Body of pancreas (tissue), 4 donors: ENCODE results near the gene SAYSD1. TPM values are rescaled to one million over a fixed set of nuclear protein-coding genes. Genes with fewer than 3 reads are reported as not detected.

Source experiments
- ATAC-seq: fragments of 150-250 bp; one replicate; pipeline ENCODE4 v1.9.1; 2016
- DNase-seq, 4 donors: peaks; one replicate each; pipeline ENCODE4 v3.0.0-alpha.2; 2019
- H3K27ac ChIP-seq, 4 donors: fragments of 200-600 bp; sonication (generic); 1 replicate in 3 of 4; 2 replicates in 1 of 4; pipeline versions ENCODE4 v1.5.1 to v1.6.1; 2016 to 2019; ENCODE audit warnings: mild to moderate bottlenecking in 1 of 4, mixed read lengths in 1 of 4, moderate library complexity in 1 of 4
- H3K27me3 ChIP-seq, 2 donors: fragments of 200-600 bp; sonication (generic); one replicate each; pipeline ENCODE4 v1.6.0; 2016; ENCODE audit warnings: mild to moderate bottlenecking in 1 of 2
- H3K36me3 ChIP-seq, 2 donors: fragments of 200-600 bp; sonication (generic); replicated peaks in 1 of 2; 2 replicates each; pipeline ENCODE4 v1.5.1; 2016; ENCODE audit warnings: low read depth in 2 of 2; ENCODE audit not compliant: insufficient read depth in 1 of 2
- H3K4me1 ChIP-seq: fragments of 200-600 bp; sonication (generic); one replicate; pipeline ENCODE4 v1.6.0; 2016
- H3K4me3 ChIP-seq, 2 donors: fragments of 200-600 bp; sonication (generic); 1 replicate in 1 of 2; 2 replicates in 1 of 2; pipeline ENCODE4 v1.5.1; 2016 to 2019
- H3K9me3 ChIP-seq, 3 donors: fragments of 200-600 bp; sonication (generic); 1 replicate in 2 of 3; 2 replicates in 1 of 3; pipeline ENCODE4 v1.5.1; 2016
- POLR2A ChIP-seq, 3 donors: fragments of 450-650 bp; IDR thresholded peaks; one replicate each; pipeline ENCODE4 v1.6.1; 2016; ENCODE audit warnings: antibody characterized with exemption in 3 of 3, mild to moderate bottlenecking in 2 of 3
- WGBS, 2 donors: methylation state at CpG; one replicate each; pipeline ENCODE4 v1.1.5; 2017; 5-methylcytosine and 5-hydroxymethylcytosine counted together
- intact Hi-C: fragments of 100-400 bp; cut with DNase I; formaldehyde crosslinking; loops from one replicate; pipeline ENCODE4 v1.15.1; 2023
- total RNA-seq, 2 donors: library from RNA; depleted of rRNA; stranded (reverse); fragments of >200 nt; gene quantifications; one replicate each; pipeline ENCODE4 v1.1.0, GENCODE V29; 2016
- TF ChIP-seq, protein P1 (sequence below), 7 experiments: fragments of 450-650 bp in 4 of 7; fragments of 200-600 bp in 3 of 7; sonication (generic) in 3 of 7; IDR thresholded peaks; one replicate each; pipeline ENCODE4 v1.5.1; 2016 to 2019; ENCODE audit warnings: antibody characterized with exemption in 7 of 7

The SAYSD1 gene
- total RNA-seq, 2 donors from 2014 or later: 9.2 to 11.4 TPM

DNA sequence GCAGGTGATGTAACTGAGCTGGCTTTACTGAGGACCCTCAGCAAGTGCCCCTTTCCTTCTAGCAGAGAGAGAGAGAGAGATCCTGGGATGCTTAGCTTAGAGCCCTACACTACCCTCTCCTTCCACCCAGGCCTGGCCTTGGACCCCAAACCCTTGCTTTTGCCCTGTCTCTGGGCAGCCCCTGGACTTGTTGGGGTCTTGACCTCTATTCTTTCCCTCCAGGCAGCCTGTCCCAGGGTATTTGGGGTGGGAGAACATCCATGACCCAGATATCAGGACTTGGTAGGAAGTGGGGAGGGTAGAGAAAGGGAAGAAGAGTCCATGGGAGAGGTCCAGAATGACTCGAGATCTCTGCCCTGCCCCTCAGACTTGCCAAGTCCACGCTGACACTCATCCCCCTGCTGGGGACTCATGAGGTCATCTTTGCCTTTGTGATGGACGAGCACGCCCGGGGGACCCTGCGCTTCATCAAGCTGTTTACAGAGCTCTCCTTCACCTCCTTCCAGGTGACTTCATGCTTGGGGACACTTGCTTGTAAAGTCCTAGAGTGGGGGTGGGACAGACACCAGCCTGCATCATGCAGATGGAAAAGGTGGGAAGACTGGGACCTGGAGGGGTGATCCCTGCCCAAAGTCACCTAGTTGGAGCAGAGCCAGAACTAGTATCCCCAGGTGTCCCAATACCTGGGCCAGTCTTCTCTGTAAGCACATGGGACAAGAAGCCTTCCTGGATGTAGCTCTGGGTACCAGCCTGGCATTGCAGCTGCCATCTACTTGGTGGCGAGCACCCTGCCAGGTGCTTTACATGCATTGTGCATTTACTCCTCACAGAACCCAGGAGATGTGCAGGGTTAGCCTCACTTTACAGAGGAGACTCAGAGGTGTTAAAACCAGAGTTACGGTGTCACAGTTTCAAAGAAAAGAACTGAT is 35.5 kb downstream of the SAYSD1 start:
- no peak overlapping the region for H3K27ac ChIP-seq
- intact Hi-C loops: no loop called here
- TF ChIP-seq, protein P1, sequence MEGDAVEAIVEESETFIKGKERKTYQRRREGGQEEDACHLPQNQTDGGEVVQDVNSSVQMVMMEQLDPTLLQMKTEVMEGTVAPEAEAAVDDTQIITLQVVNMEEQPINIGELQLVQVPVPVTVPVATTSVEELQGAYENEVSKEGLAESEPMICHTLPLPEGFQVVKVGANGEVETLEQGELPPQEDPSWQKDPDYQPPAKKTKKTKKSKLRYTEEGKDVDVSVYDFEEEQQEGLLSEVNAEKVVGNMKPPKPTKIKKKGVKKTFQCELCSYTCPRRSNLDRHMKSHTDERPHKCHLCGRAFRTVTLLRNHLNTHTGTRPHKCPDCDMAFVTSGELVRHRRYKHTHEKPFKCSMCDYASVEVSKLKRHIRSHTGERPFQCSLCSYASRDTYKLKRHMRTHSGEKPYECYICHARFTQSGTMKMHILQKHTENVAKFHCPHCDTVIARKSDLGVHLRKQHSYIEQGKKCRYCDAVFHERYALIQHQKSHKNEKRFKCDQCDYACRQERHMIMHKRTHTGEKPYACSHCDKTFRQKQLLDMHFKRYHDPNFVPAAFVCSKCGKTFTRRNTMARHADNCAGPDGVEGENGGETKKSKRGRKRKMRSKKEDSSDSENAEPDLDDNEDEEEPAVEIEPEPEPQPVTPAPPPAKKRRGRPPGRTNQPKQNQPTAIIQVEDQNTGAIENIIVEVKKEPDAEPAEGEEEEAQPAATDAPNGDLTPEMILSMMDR (IDR thresholded peaks at IDR 0.05): no peak
- TF ChIP-seq POLR2A (IDR thresholded peaks at IDR 0.05): no peak
- H3K4me3 ChIP-seq: no peak overlapping the region
- no peaks in the 10 kb centered on the region for H3K4me1 ChIP-seq
- DNase-seq (no peak), ATAC-seq (no peak)
- no peaks in the 10 kb centered on the region for H3K36me3 ChIP-seq
- no peaks in the 10 kb centered on the region for H3K9me3 ChIP-seq
- H3K27me3 ChIP-seq: no peaks in the 10 kb centered on the region
- 90 to 96% methylated on average over 3 to 8 of the region's 8 CpGs for WGBS, 2 donors

DNA sequence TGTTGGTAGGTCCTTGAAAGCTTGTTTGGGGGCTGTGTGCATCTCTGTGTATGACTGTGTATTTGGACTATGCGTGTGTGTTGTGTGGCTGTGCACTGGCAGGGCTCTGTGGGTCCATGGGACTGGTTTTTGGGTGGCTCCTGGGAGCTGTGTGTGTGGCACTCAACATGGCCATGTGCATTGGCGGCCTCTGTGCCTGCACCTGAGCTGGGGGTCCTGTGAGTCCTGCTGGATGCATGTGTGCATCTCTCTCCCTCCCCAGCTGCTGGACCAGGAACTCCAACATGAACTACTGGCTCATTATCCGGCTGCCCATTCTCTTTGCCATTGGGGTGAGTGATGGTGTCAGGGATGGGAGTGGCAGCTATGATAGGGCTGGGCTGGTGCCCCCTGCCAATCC is 36.3 kb downstream of the SAYSD1 start:
- TF ChIP-seq, protein P1 (IDR thresholded peaks at IDR 0.05): no peak
- no peak for TF ChIP-seq POLR2A (IDR thresholded peaks at IDR 0.05)
- Histone ChIP-seq H3K27me3 (no peaks in the 10 kb centered on the region), H3K4me1 (no peaks in the 10 kb centered on the region), H3K27ac (no peak overlapping the region), H3K9me3 (no peaks in the 10 kb centered on the region), H3K4me3 (no peak overlapping the region), H3K36me3 (no peaks in the 10 kb centered on the region)
- intact Hi-C loops: no loop called here
- 80 to 97% methylated on average over 1 to 3 of the region's 3 CpGs for WGBS, 2 donors
- DNase-seq (no peak), ATAC-seq (no peak)

DNA sequence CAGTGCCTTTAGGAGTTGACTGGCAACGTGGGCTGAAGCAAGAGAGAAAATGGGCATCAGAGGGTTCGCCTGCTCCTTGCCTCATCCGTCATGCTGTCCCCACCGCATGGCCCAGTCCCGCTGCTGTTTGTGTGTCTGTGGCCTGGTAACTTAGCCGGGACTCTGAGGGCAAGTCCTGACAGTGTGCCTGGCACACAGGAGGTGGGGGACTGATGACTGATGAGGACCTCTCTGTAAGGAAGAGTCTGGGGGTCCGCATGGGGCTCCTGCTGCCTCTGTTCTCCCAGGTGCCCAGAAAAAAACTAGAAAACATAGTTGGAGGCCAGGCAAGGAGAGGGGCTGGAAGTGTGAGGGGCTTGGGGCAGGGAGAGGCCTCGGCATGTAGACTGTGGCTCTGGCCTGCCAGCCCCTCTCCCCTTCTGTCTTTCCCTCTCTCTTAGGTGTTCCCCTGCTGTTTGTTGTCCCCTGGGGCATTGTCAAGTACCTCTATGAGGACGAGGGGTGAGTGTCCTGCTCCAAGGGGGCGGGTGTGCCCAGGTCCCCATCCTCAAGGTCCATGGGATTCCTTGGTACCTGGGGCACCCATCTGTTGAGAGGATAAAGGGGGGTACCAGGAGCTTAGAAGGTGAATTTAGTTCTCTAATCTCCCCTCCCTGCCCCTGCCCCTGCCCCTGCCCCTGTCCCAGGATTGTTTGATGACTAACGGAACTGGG is 36.9 kb downstream of the SAYSD1 start:
- H3K27me3 ChIP-seq: no peaks in the 10 kb centered on the region
- H3K27ac ChIP-seq: no peak overlapping the region
- TF ChIP-seq POLR2A (IDR thresholded peaks at IDR 0.05): no peak
- TF ChIP-seq, protein P1 (IDR thresholded peaks at IDR 0.05): no peak
- ATAC-seq (no peak), DNase-seq (no peak)
- WGBS, 2 donors: 91 to 93% methylated on average over 10 to 11 of the region's 11 CpGs
- intact Hi-C loops: no loop called here
- no peaks in the 10 kb centered on the region for H3K36me3 ChIP-seq
- no peaks in the 10 kb centered on the region for H3K4me1 ChIP-seq
- no peaks in the 10 kb centered on the region for H3K9me3 ChIP-seq
- H3K4me3 ChIP-seq: no peak overlapping the region

DNA sequence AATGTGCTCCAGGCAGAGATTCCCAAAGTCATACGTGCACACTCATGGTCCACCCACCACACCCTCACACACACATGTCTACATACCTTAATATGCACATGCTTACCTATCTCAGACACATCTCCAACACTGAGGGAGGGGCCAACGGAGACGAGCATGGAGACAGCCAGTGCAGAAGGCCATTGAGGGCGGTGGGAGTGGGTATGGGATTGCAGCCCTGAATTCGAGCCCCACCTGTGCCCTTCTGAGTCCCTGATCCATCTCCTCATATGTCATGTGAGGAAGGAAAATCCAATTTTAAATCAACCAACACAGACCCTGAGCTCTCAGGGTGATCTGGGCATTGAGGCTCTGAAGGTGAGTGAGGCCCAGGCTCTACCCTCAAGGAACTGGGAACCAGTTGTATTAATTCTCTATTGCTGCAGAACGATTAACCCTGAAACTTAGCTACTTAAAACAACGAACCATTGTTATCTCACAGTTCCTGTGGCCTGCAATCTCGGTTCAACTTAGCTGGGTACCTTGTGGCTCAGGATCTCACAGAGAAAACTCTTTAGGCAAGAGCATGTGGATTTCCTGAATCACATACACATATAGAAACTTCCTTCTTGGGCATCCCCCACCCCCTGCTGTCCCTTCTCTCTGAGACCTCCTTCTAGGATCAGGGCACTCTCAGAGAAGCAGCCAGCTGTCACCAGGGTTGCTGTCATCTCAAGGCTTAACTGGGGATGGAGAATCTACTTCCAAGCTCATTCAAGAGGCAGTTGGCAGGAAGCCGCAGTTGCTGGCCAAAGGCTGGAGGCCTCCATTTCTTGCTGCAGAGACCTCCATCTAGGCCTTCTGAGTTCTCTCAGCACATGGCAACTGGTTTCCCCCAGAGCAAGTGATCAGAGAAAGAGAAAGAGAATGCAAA is 38.1 kb downstream of the SAYSD1 start:
- no peaks in the 10 kb centered on the region for H3K27me3 ChIP-seq
- intact Hi-C loops: no loop called here
- no peaks in the 10 kb centered on the region for H3K36me3 ChIP-seq
- H3K4me3 ChIP-seq: no peak overlapping the region
- no peak overlapping the region for H3K27ac ChIP-seq
- WGBS, 2 donors: 72 to 75% methylated on average over 9 of the region's 9 CpGs
- TF ChIP-seq POLR2A (IDR thresholded peaks at IDR 0.05): no peak
- TF ChIP-seq, protein P1 (IDR thresholded peaks at IDR 0.05): no peak
- H3K9me3 ChIP-seq: no peaks in the 10 kb centered on the region
- ATAC-seq: no peak
- H3K4me1 ChIP-seq: no peaks in the 10 kb centered on the region
- no peak for DNase-seq
